HG03575 (cell line): ENCODE measurements around the gene GALR2.

Experiments used
- ATAC-seq: cut with Tn5 transposase; IDR thresholded peaks from one replicate; pipeline ENCODE4 v1.9.1; 2021; ENCODE audit not compliant: unreplicated experiment, insufficient number of reproducible peaks, low FRiP score; ENCODE audit errors: extremely low read depth

GALR2 gene

DNA sequence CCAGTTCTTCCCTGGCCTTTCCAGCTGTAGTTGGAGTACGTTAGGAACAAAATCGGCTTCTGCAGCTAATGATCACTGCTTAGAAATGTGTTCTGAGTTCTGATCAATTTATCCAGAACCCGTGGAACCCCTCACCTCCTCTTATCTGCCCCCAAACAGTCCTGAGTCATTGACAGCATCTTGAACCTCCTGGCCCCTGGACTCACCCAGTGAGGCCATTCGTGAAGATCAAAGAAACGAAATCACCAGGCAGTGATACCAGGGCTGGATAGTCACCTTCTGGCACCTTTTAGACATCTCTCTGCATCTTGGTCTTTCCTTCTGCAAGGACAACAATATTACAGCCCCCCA is 46.1 kb downstream of the GALR2 start:
- ATAC-seq = no peak

- ATAC-seq = no peak
Measured at GRCh38 chr17:76121932-76122430, 47.4 kb downstream of the GALR2 start.

- ATAC-seq = no peak
Measured at GRCh38 chr17:76122431-76123190, 48.0 kb downstream of the GALR2 start.

DNA sequence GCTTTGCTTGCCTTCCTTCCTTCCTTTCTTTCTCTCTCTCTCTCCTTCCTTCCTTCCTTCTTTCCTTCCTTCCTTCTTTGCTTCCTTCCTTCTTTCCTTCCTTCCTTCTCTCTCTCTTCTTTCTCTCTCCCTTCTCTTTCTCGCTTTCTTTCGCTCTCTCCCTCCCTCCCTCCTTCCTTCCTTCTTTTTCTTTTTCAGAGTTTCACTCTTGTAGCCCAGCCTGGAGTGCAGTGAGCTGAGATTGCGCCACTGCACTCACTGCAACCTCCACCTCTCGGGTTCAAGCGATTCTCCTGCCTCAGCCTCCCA is 48.6 kb downstream of the GALR2 start:
- no peak for ATAC-seq

DNA sequence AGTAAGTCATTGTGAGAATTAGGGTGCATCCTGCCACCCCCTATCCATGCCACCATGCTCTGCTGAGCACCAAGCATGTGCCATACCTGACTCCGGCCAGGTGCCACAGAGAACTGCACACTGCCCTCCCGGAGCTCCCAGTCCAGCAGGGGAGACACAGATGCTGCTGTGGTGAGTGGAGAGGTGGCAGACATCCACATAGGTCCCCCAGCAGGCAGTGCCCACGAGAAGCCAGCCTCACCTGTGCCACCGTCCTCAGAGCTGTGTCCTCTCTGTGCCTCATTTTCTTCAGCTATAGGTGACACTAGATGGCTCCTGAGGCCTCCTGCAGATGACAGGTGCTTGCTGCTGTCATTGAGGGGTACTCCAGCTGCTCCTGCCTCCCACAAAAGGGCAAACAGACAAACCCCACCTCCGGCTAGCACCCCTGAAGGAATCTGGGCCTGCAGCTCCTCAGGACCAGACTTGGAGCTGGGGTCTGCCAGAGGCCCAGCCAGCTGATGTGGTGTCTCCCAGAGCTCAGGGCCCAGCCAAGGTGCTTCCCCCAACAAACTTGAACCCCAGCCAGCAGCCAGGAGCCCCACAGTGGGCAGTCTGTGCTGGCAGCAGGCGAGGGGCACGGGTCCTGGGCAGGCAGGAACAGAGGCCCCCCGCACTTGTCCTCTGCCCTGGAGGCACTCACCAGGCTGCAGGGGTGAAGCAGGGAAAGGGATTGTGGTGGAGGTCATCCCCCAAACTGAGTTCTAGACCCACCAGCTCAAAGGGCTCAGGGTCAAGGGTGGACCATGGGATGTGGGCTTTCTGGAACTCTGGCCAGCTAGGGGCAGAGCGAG is 49.4 kb downstream of the GALR2 start:
- no peak for ATAC-seq

DNA sequence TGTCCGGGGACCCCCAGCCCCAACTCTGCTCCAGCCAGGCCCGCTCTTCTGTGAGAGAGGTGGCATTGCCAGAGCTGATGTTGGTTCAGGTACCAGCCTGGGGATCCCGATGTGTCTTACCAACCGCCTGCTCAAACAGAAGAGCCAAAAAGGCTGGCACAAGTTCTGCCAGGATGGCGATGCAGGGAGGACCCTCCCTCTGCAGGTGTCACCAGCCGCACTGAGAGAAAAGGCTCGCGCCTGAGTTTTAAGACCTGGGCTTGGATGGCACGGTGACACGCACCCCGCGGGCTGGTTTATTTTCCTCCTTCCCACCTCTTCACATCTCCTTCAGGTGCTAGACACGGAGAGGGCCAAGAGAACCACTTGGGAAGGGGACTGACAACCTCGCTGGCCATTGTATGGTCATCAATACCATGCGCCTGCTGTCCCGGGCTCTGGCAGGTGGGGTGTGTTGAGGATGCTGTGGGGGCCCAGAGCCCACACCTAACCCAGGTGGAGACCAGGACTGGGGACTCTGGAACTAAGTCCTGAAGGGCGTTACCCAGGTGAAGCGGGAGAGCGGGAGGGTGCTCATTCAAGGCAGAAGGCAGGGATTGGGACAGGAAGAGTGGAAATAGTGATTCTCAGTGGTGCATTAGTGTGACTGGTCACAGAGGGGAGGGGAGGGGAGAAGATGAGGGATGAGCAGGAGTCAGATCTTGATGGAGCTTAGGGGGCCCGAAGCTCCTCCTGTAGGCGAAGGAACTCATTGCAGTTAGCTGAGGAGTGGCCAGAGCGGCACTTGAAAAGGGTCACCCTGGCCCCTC is 50.2 kb downstream of the GALR2 start:
- ATAC-seq = no peak

- no peak for ATAC-seq
Measured at GRCh38 chr17:76125391-76125675, 50.8 kb downstream of the GALR2 start.

- ATAC-seq = no peak
Measured at GRCh38 chr17:76125922-76126321, 51.3 kb downstream of the GALR2 start.
